Measurements from ENCODE around the gene ME3. TPM values are rescaled to one million over a fixed set of nuclear protein-coding genes. Genes with fewer than 3 reads are reported as not detected.

The ME3 gene
- total and polyA plus RNA-seq, 4 donors: 1.4 to 7.2 (median 2.3) TPM

DNA sequence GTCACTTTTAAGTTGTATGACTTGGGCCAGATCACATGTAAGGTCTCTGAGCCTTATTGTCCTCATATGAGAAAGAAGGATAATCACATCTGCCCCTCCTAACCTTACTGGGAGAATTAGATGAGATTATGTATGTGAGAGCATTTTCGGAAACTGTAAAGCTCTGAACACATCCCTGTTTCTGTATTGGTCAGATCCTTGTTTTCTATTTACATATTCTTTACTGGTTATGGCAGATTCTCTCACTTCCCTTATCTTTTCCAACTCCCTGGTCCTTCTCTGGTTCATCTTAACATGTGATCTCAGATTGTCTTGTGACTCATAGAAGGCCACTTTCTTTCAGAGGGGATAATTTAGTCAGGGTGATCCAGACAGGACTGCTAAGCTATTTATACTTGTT, 255.9 kb downstream of the ME3 start:
- no peak for DNase-seq (ENCODE audit: low spot score)
- TF ChIP-seq RAD21 (IDR thresholded peaks at IDR 0.05) (no peak), TAF1 (conservative IDR thresholded peaks at IDR 0.05) (no peak), HNF4G (IDR thresholded peaks at IDR 0.05) (no peak), SP1 (IDR thresholded peaks at IDR 0.05) (no peak), YY1 (IDR thresholded peaks at IDR 0.05) (no peak), GABPA (IDR thresholded peaks at IDR 0.05 in 1 of 2, conservative IDR thresholded peaks at IDR 0.05 in 1 of 2) (no peak), NR2F2 (IDR thresholded peaks at IDR 0.05) (no peak), JUND (IDR thresholded peaks at IDR 0.05) (no peak), FOXA1 (IDR thresholded peaks at IDR 0.05) (no peak), RXRA (IDR thresholded peaks at IDR 0.05) (no peak)
- TF ChIP-seq, protein P1, sequence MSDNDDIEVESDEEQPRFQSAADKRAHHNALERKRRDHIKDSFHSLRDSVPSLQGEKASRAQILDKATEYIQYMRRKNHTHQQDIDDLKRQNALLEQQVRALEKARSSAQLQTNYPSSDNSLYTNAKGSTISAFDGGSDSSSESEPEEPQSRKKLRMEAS (IDR thresholded peaks at IDR 0.05): no peak
- TF ChIP-seq, protein P2, sequence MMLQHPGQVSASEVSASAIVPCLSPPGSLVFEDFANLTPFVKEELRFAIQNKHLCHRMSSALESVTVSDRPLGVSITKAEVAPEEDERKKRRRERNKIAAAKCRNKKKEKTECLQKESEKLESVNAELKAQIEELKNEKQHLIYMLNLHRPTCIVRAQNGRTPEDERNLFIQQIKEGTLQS (IDR thresholded peaks at IDR 0.05): no peak
- TF ChIP-seq, protein P3, sequence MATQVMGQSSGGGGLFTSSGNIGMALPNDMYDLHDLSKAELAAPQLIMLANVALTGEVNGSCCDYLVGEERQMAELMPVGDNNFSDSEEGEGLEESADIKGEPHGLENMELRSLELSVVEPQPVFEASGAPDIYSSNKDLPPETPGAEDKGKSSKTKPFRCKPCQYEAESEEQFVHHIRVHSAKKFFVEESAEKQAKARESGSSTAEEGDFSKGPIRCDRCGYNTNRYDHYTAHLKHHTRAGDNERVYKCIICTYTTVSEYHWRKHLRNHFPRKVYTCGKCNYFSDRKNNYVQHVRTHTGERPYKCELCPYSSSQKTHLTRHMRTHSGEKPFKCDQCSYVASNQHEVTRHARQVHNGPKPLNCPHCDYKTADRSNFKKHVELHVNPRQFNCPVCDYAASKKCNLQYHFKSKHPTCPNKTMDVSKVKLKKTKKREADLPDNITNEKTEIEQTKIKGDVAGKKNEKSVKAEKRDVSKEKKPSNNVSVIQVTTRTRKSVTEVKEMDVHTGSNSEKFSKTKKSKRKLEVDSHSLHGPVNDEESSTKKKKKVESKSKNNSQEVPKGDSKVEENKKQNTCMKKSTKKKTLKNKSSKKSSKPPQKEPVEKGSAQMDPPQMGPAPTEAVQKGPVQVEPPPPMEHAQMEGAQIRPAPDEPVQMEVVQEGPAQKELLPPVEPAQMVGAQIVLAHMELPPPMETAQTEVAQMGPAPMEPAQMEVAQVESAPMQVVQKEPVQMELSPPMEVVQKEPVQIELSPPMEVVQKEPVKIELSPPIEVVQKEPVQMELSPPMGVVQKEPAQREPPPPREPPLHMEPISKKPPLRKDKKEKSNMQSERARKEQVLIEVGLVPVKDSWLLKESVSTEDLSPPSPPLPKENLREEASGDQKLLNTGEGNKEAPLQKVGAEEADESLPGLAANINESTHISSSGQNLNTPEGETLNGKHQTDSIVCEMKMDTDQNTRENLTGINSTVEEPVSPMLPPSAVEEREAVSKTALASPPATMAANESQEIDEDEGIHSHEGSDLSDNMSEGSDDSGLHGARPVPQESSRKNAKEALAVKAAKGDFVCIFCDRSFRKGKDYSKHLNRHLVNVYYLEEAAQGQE (IDR thresholded peaks at IDR 0.05): no peak
- Histone ChIP-seq H3K9ac (ENCODE audit: low read depth in 1 of 2, low read length in 2 of 2) (no peak overlapping the region), H3K4me3 (ENCODE audit: low read depth in 1 of 3, low read length in 3 of 3) (no peak overlapping the region), H3K36me3 (ENCODE audit: control insufficient read depth in 4 of 4, insufficient read depth in 3 of 4, low read depth in 1 of 4, low read length in 3 of 4) (no peaks in the 10 kb centered on the region), H3K27me3 (ENCODE audit: control insufficient read depth in 4 of 4, insufficient read depth in 4 of 4, low read length in 3 of 4) (no peaks in the 10 kb centered on the region), H3K4me1 (ENCODE audit: control insufficient read depth in 4 of 4, insufficient read depth in 4 of 4, low read length in 3 of 4) (no peaks in the 10 kb centered on the region), H3K9me3 (ENCODE audit: control insufficient read depth in 4 of 4, low read length in 3 of 4) (no peaks in the 10 kb centered on the region), H3K27ac (ENCODE audit: low read depth in 1 of 2, low read length in 2 of 2) (no peak overlapping the region)
- WGBS: 95% methylated on average over 1 of the region's 1 CpG

DNA sequence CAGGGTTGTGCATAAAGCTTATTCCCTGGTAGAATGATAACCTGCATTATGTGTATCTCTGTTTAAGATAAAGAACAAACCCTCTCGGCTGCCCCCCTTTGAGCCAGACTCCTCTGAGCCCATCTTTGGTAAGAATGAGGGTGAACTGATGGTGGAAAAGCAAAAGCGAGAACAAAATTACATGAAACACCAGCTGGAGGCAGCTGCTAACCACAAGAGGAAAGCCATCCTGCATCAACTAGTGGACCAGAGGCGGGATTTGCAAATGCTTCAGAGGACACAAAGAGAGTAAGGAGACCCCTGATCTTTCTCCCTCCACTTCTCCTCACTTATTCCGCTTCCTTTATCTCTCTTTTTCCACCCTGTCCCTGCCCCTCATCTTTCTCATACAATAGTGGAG, 257.4 kb downstream of the ME3 start:
- TF ChIP-seq, protein P3 (IDR thresholded peaks at IDR 0.05): no peak
- TF ChIP-seq TAF1 (conservative IDR thresholded peaks at IDR 0.05): no peak
- TF ChIP-seq RXRA (IDR thresholded peaks at IDR 0.05): no peak
- TF ChIP-seq HNF4G (IDR thresholded peaks at IDR 0.05): no peak
- TF ChIP-seq RAD21 (IDR thresholded peaks at IDR 0.05): no peak
- no peak for TF ChIP-seq FOXA1 (IDR thresholded peaks at IDR 0.05)
- TF ChIP-seq, protein P4, sequence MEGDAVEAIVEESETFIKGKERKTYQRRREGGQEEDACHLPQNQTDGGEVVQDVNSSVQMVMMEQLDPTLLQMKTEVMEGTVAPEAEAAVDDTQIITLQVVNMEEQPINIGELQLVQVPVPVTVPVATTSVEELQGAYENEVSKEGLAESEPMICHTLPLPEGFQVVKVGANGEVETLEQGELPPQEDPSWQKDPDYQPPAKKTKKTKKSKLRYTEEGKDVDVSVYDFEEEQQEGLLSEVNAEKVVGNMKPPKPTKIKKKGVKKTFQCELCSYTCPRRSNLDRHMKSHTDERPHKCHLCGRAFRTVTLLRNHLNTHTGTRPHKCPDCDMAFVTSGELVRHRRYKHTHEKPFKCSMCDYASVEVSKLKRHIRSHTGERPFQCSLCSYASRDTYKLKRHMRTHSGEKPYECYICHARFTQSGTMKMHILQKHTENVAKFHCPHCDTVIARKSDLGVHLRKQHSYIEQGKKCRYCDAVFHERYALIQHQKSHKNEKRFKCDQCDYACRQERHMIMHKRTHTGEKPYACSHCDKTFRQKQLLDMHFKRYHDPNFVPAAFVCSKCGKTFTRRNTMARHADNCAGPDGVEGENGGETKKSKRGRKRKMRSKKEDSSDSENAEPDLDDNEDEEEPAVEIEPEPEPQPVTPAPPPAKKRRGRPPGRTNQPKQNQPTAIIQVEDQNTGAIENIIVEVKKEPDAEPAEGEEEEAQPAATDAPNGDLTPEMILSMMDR (IDR thresholded peaks at IDR 0.05; ENCODE audit: low read depth, low read length, missing input control): no peak
- TF ChIP-seq, protein P1 (IDR thresholded peaks at IDR 0.05): no peak
- TF ChIP-seq, protein P5, sequence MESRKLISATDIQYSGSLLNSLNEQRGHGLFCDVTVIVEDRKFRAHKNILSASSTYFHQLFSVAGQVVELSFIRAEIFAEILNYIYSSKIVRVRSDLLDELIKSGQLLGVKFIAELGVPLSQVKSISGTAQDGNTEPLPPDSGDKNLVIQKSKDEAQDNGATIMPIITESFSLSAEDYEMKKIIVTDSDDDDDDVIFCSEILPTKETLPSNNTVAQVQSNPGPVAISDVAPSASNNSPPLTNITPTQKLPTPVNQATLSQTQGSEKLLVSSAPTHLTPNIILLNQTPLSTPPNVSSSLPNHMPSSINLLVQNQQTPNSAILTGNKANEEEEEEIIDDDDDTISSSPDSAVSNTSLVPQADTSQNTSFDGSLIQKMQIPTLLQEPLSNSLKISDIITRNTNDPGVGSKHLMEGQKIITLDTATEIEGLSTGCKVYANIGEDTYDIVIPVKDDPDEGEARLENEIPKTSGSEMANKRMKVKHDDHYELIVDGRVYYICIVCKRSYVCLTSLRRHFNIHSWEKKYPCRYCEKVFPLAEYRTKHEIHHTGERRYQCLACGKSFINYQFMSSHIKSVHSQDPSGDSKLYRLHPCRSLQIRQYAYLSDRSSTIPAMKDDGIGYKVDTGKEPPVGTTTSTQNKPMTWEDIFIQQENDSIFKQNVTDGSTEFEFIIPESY (IDR thresholded peaks at IDR 0.05): no peak
- no peak for TF ChIP-seq HNF4A (conservative IDR thresholded peaks at IDR 0.05)
- TF ChIP-seq YY1 (IDR thresholded peaks at IDR 0.05): no peak
- TF ChIP-seq, protein P2 (IDR thresholded peaks at IDR 0.05): no peak
- no peak for TF ChIP-seq NR2F2 (IDR thresholded peaks at IDR 0.05)
- TF ChIP-seq GABPA (IDR thresholded peaks at IDR 0.05 in 1 of 2, conservative IDR thresholded peaks at IDR 0.05 in 1 of 2): no peak
- TF ChIP-seq EGR1 (IDR thresholded peaks at IDR 0.05; ENCODE audit: low read depth in 2 of 2): no peak
- H3K9ac ChIP-seq (ENCODE audit: low read depth in 1 of 2, low read length in 2 of 2): no peak overlapping the region
- no peaks in the 10 kb centered on the region for H3K36me3 ChIP-seq (ENCODE audit: control insufficient read depth in 4 of 4, insufficient read depth in 3 of 4, low read depth in 1 of 4, low read length in 3 of 4)
- 86% methylated on average over 4 of the region's 4 CpGs for WGBS
- no peak overlapping the region for H3K4me3 ChIP-seq (ENCODE audit: low read depth in 1 of 3, low read length in 3 of 3)
- no peak overlapping the region for H3K27ac ChIP-seq (ENCODE audit: low read depth in 1 of 2, low read length in 2 of 2)
- no peaks in the 10 kb centered on the region for H3K27me3 ChIP-seq (ENCODE audit: control insufficient read depth in 4 of 4, insufficient read depth in 4 of 4, low read length in 3 of 4)
- no peak for DNase-seq (ENCODE audit: low spot score)
- no peaks in the 10 kb centered on the region for H3K9me3 ChIP-seq (ENCODE audit: control insufficient read depth in 4 of 4, low read length in 3 of 4)
- H3K4me1 ChIP-seq (ENCODE audit: control insufficient read depth in 4 of 4, insufficient read depth in 4 of 4, low read length in 3 of 4): no peaks in the 10 kb centered on the region

Measured in liver (tissue), 9 donors.